Adipocyte (in vitro differentiated cells): ENCODE measurements around the gene PBX3.

Experiments used
- DNase-seq: peaks from one replicate; pipeline ENCODE4 v3.0.0-alpha.2; 2015; ENCODE audit warnings: low read depth
- H3K27me3 ChIP-seq: replicated peaks from 2 replicates; pipeline ENCODE4 v1.7.0; 2013; ENCODE audit warnings: mild to moderate bottlenecking, low read length, moderate library complexity; ENCODE audit not compliant: control insufficient read depth, insufficient read depth
- H3K36me3 ChIP-seq: 2 replicates; pipeline ENCODE4 v1.7.0; 2013; ENCODE audit warnings: low read length, mild to moderate bottlenecking, moderate library complexity; ENCODE audit not compliant: control insufficient read depth, insufficient read depth, severe bottlenecking
- H3K4me1 ChIP-seq: 2 replicates; pipeline ENCODE4 v1.7.0; 2013; ENCODE audit warnings: mild to moderate bottlenecking, low read length, moderate library complexity; ENCODE audit not compliant: control insufficient read depth, insufficient read depth
- H3K4me3 ChIP-seq: 2 replicates; pipeline ENCODE4 v1.7.0; 2013; ENCODE audit warnings: mild to moderate bottlenecking, low read length, moderate library complexity
- H3K9ac ChIP-seq: 2 replicates; pipeline ENCODE4 v1.7.0; 2013; ENCODE audit warnings: mild to moderate bottlenecking, low read length, moderate library complexity
- H3K9me3 ChIP-seq: 2 replicates; pipeline ENCODE4 v1.7.0; 2013; ENCODE audit warnings: mild to moderate bottlenecking, low read length, moderate library complexity; ENCODE audit not compliant: control insufficient read depth

Gene PBX3

DNA sequence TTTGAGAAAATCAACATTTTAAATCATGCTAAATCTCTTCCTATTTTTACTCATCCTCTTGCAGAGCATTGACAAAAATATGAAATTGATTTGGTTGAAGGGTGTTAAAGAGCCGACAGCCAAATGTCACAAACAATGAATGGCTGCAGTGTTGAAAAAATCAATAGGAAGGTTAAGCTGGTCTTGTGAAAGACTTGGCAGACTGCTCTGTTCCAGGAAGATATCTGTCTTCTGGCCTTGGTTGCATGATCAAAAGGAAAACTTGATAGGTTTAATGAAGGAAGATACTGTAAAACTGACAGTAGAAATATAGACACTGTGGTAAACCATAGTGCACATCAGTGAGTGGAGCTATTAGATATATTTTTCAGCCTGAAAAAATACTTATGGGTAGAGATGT, 103.6 kb downstream of the PBX3 start:
- Histone ChIP-seq H3K36me3 (no peaks in the 10 kb centered on the region), H3K27me3 (no peaks in the 10 kb centered on the region), H3K9me3 (no peaks in the 10 kb centered on the region), H3K4me1 (peaks cover 27% of the 10 kb centered on the region), H3K4me3 (no peak overlapping the region), H3K9ac (no peak overlapping the region)
- no peak for DNase-seq

DNA sequence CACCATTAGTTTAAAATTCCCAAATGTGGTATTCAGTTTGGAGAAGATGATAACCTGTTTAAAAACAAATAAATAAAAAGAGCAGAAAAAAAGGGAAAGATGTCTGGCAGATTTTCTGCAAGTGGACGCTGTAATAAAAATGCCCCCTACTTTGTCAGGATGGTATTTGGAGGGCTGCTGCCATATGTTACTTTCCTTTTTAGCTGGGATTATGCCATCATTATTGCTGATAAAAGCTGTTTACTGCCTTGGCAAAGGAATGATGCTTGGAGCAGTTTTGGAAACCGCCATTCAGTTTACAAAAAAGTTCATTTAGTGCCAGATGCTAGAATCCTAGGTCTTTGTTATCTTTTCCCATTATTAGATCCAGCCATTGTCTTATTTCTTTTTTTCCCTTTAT, 104.8 kb downstream of the PBX3 start:
- no peak for DNase-seq
- no peaks in the 10 kb centered on the region for H3K36me3 ChIP-seq
- H3K4me3 ChIP-seq = peak overlapping the region; percentile 48
- H3K27me3 ChIP-seq = no peaks in the 10 kb centered on the region
- H3K9ac ChIP-seq = no peak overlapping the region
- no peaks in the 10 kb centered on the region for H3K9me3 ChIP-seq
- H3K4me1 ChIP-seq = peaks cover 27% of the 10 kb centered on the region

DNA sequence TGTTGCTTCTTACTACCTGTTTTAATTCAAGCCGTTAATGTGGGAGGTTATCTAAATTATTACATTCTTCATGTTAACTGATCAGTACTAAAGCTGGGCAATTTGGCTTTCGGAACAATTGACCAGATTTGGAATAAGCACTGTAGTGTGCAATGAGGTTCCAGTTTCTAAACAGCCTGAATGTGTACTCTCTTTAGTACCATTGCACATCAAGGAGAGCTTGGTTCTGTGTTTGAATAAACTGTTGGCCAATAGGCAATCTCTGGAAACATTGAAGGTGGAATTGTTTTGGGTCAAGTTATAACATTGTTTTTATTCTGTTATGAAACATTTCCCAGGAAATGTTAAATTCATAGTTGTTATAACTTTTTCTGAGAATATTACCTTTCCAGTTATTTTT, 105.2 kb downstream of the PBX3 start:
- Histone ChIP-seq H3K36me3 (no peaks in the 10 kb centered on the region), H3K9ac (no peak overlapping the region), H3K27me3 (no peaks in the 10 kb centered on the region), H3K4me1 (peaks cover 27% of the 10 kb centered on the region), H3K4me3 (peak overlapping the region; percentile 48), H3K9me3 (no peaks in the 10 kb centered on the region)
- DNase-seq = no peak

DNA sequence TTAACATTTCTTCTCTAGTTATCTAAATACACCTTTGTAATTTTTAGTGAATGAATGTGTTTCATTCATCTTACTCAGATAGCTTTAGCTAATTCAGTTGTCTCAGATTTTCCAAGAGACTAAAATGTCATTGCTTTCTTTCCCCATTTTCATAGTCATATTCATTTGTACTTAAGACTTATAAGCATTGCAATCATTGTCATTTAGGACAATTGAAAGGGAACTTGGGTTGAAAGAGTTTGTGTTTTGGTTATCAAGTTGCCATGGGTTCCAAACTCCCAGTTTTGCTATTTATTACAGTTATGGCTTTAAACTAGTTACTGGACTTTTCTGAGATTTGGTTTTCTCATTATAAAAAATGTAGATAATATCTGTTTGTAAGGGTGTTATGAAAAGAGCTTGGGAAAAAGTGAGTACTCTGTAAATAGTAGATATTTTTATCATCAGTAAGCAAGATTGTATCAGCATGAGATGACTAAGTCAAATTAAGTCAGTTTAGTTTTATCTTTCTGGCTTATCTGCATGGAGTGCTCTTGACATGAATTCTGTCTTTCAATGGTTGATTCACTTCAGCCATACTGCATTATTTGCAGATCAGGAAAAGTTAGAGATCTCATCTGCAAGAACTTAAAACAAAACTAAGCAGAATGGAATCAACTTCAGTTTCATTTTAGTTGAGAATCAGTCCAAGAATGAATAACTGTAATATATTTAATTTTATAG, 107.5 kb downstream of the PBX3 start:
- no peaks in the 10 kb centered on the region for H3K36me3 ChIP-seq
- peak overlapping the region; percentile 29 for H3K4me3 ChIP-seq
- no peaks in the 10 kb centered on the region for H3K9me3 ChIP-seq
- H3K9ac ChIP-seq = no peak overlapping the region
- H3K27me3 ChIP-seq = no peaks in the 10 kb centered on the region
- H3K4me1 ChIP-seq = peaks cover 27% of the 10 kb centered on the region
- peak; percentile 36 for DNase-seq

GRCh38 chr9:125856331-125856730, 109.2 kb downstream of the PBX3 start:
- H3K4me1 ChIP-seq = peaks cover 19% of the 10 kb centered on the region
- H3K27me3 ChIP-seq = no peaks in the 10 kb centered on the region
- no peak overlapping the region for H3K9ac ChIP-seq
- no peaks in the 10 kb centered on the region for H3K9me3 ChIP-seq
- DNase-seq = no peak
- H3K36me3 ChIP-seq = no peaks in the 10 kb centered on the region
- H3K4me3 ChIP-seq = no peak overlapping the region

GRCh38 chr9:125861405-125862058, 114.4 kb downstream of the PBX3 start:
- H3K9ac ChIP-seq = no peak overlapping the region
- H3K36me3 ChIP-seq = no peaks in the 10 kb centered on the region
- H3K27me3 ChIP-seq = no peaks in the 10 kb centered on the region
- no peak for DNase-seq
- H3K9me3 ChIP-seq = no peaks in the 10 kb centered on the region
- H3K4me1 ChIP-seq = peaks cover 8% of the 10 kb centered on the region
- H3K4me3 ChIP-seq = no peak overlapping the region

DNA sequence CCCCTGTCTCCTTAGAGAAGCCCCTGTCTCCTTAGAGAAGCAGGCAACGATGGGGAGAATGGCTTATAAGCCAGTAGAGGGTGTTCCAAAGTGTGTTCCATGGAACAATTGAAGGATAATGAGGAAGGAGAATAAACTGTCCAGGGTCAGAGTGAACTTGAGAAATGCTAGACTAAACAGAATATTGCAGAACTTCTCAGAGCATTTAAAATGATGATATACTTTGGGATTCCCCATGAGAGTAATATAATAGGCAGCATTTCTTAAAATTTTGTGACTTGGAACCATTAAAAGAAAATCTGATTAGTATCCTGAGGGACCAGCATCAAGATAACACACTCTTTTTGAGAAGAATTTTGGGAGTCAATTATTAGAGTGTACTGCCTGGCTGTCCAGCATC, 116.8 kb downstream of the PBX3 start:
- no peak for DNase-seq
- no peak overlapping the region for H3K9ac ChIP-seq
- H3K4me3 ChIP-seq = no peak overlapping the region
- H3K36me3 ChIP-seq = no peaks in the 10 kb centered on the region
- no peaks in the 10 kb centered on the region for H3K27me3 ChIP-seq
- peaks cover 8% of the 10 kb centered on the region for H3K4me1 ChIP-seq
- H3K9me3 ChIP-seq = no peaks in the 10 kb centered on the region

DNA sequence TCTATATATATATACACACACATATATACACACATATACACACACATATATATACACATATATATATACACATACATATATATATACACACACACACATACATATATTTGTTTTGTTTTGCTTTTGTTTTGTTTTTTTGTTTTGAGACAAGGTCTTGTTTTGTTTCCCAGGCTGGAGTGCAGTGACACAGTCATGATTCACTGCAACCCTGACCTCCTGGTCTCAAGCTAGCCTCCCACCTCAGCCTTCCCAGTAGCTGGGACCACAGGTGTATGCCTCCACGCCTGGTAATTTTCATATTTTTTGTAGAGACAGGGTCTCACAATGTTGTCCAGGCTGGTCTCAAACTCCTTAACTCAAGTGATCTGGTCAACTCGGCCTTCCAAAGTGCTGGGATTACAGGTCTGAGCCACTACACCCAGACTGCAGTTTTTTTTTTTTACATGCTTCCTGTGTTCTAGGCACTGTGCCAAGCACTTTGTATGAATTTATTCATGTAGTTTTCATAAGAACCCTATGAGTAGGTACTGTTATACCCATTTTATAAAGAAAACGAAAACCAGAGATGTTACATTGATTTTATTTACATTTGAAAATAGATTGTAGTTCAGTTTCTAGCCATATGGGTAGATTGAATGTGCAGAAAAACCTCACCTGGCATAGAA, 120.7 kb downstream of the PBX3 start:
- Histone ChIP-seq H3K4me1 (no peaks in the 10 kb centered on the region), H3K27me3 (no peaks in the 10 kb centered on the region), H3K9me3 (no peaks in the 10 kb centered on the region), H3K9ac (no peak overlapping the region), H3K36me3 (no peaks in the 10 kb centered on the region), H3K4me3 (no peak overlapping the region)
- peak; percentile 30 for DNase-seq

GRCh38 chr9:125878164-125878631, 131.0 kb downstream of the PBX3 start:
- DNase-seq = peak; percentile 13
- no peak overlapping the region for H3K9ac ChIP-seq
- no peaks in the 10 kb centered on the region for H3K9me3 ChIP-seq
- H3K36me3 ChIP-seq = no peaks in the 10 kb centered on the region
- no peak overlapping the region for H3K4me3 ChIP-seq
- H3K4me1 ChIP-seq = peaks cover 8% of the 10 kb centered on the region
- no peaks in the 10 kb centered on the region for H3K27me3 ChIP-seq

DNA sequence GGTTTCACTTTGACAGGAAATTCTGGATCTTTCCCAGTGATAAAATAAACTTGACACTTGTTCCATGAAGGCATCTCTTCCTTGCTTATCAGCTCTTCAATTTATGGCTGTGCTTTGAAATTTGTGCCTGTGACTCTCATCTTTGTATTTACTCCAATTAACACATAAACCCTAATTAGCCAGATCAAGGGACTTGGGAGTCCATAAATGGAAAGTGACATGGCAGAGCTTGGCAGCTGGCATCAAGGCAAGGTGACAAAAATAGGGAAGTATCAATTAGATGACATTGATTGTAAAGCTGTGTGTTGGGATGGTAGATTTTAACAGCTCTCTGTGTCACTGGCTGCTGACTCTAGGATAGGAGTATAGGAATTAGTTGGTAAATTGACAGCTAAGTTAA, 133.9 kb downstream of the PBX3 start:
- H3K4me1 ChIP-seq = peaks cover 8% of the 10 kb centered on the region
- no peaks in the 10 kb centered on the region for H3K36me3 ChIP-seq
- H3K9ac ChIP-seq = no peak overlapping the region
- H3K27me3 ChIP-seq = no peaks in the 10 kb centered on the region
- H3K9me3 ChIP-seq = no peaks in the 10 kb centered on the region
- no peak for DNase-seq
- no peak overlapping the region for H3K4me3 ChIP-seq

DNA sequence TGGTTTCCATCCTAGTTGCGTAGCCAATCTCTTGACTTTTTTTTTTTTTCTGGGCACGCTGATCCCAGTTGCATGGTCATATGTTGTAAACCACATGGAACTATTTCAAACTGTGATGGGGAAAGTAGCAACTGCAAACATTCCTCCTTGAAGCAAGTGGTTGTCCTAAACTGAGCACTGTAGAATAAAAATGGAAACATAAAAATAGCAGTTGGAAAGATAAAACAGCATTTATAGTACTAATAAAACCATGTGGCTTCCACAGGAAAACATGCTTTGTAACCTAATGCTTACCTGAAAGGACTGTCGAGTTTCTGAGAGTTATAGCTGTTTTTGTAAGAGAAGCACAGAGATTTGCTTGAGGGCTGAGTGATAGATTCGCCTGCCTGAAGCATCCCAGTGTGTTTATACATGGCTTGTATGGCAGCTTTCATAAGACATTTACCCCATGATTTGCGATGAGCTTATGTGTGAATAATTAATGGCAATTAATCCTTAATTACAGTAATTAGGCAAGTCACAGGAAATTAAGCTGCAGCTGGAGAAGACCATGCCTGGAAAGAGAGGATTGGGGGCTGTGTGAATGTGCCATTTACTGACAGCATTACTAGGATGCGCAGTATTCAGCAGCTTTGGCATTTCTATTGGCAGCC, 136.5 kb downstream of the PBX3 start:
- no peaks in the 10 kb centered on the region for H3K9me3 ChIP-seq

More for the DNA sequence above, 136.5 kb downstream of the PBX3 start:
- H3K27me3 ChIP-seq = no peaks in the 10 kb centered on the region
- H3K4me3 ChIP-seq = no peak overlapping the region
- H3K36me3 ChIP-seq = no peaks in the 10 kb centered on the region
- peaks cover 12% of the 10 kb centered on the region for H3K4me1 ChIP-seq
- H3K9ac ChIP-seq = no peak overlapping the region
- DNase-seq = no peak
